Measurements from ENCODE around the gene PRKCQ.

DNA sequence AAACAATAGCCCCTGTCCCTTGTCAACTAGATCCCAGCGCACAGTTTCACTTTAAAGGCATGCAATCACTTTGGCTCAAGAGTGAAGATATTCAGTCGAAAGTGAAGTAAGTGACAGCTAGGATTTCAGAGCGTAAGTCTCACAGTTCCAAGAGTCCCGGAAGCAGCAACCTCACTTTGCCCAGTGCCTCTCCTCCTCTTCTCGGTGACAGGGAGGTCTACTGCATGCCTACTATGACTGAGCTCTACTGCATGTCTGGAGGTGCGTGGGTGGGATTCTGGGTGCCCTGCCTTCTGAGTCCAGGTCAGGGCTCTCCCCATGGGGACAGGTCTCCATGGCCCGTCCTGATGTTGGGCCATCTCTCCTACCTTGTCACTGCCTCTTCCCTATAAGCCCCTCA, 17.0 kb downstream of the PRKCQ start:
- TF ChIP-seq POU2F2 (IDR thresholded peaks at IDR 0.05; ENCODE audit: low read depth, low read length) (no peak), TAF1 (IDR thresholded peaks at IDR 0.05; ENCODE audit: low read depth, low read length) (no peak), POLR2A (IDR thresholded peaks at IDR 0.05; ENCODE audit: low read depth, low read length) (no peak), POLR2AphosphoS5 (IDR thresholded peaks at IDR 0.05; ENCODE audit: low read depth, low read length) (no peak), PAX5 (IDR thresholded peaks at IDR 0.05; ENCODE audit: insufficient read depth, low read length, severe bottlenecking) (no peak), SPI1 (IDR thresholded peaks at IDR 0.05; ENCODE audit: low read depth, low read length) (no peak)
